ENCODE results near the gene ZNF683. TPM values are rescaled to one million over a fixed set of nuclear protein-coding genes. Genes with fewer than 3 reads are reported as not detected.

Gene ZNF683
- total and polyA plus RNA-seq, 9 donors, result 0.15 to 0.50 (median 0.34) TPM; not detected in 5

DNA sequence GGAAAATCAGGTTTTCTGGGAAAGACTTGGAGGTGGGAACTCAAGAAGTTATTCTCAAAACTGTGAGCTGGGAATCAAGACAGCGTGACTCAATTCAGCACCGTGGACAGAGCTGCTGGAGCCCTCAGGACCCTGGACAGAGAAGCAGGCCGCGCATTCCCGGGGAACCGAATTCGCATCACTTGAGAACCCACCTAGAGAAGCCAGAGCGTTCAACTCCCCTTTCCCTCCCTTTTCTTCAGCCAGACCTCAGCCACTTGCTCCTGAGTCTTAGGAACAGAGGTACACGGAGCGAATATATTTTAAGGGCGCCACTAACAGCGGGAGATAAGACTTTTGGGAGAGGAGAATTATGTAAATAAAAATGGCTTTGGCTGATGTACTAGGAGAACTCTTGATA, 36.1 kb upstream of the ZNF683 start:
- no peaks in the 10 kb centered on the region for H3K4me1 ChIP-seq (ENCODE audit: insufficient read depth)
- H3K4me3 ChIP-seq, result no peak overlapping the region
- H3K27ac ChIP-seq, result no peak overlapping the region
- 1% methylated on average over 12 of the region's 12 CpGs for WGBS, 3 donors
- peak; percentile 62 to 88 (median 73) for DNase-seq
- intact Hi-C loops (cut with DNase I), result no loop called here
- no peaks in the 10 kb centered on the region for H3K9me3 ChIP-seq
- TF ChIP-seq, protein P1, sequence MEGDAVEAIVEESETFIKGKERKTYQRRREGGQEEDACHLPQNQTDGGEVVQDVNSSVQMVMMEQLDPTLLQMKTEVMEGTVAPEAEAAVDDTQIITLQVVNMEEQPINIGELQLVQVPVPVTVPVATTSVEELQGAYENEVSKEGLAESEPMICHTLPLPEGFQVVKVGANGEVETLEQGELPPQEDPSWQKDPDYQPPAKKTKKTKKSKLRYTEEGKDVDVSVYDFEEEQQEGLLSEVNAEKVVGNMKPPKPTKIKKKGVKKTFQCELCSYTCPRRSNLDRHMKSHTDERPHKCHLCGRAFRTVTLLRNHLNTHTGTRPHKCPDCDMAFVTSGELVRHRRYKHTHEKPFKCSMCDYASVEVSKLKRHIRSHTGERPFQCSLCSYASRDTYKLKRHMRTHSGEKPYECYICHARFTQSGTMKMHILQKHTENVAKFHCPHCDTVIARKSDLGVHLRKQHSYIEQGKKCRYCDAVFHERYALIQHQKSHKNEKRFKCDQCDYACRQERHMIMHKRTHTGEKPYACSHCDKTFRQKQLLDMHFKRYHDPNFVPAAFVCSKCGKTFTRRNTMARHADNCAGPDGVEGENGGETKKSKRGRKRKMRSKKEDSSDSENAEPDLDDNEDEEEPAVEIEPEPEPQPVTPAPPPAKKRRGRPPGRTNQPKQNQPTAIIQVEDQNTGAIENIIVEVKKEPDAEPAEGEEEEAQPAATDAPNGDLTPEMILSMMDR (IDR thresholded peaks at IDR 0.05), result no peak
- TF ChIP-seq POLR2A (IDR thresholded peaks at IDR 0.05), result peak; percentile 16
- peaks cover 6% of the 10 kb centered on the region for H3K27me3 ChIP-seq
- no peaks in the 10 kb centered on the region for H3K36me3 ChIP-seq

GRCh38 chr1:26405281-26405915, 32.8 kb upstream of the ZNF683 start:
- no peaks in the 10 kb centered on the region for H3K36me3 ChIP-seq

GRCh38 chr1:26404641-26405040, 32.1 kb upstream of the ZNF683 start:
- H3K36me3 ChIP-seq, result no peaks in the 10 kb centered on the region
- H3K27ac ChIP-seq, result no peak overlapping the region
- H3K4me3 ChIP-seq, result no peak overlapping the region
- no peak for DNase-seq
- TF ChIP-seq, protein P1 (IDR thresholded peaks at IDR 0.05), result no peak
- no peak for TF ChIP-seq POLR2A (IDR thresholded peaks at IDR 0.05)
- no peak for TF ChIP-seq EP300 (IDR thresholded peaks at IDR 0.05)
- H3K27me3 ChIP-seq, result no peaks in the 10 kb centered on the region
- intact Hi-C loops (cut with DNase I), result no loop called here
- 58 to 80% (median 67%) methylated on average over 2 of the region's 2 CpGs for WGBS, 3 donors
- no peaks in the 10 kb centered on the region for H3K9me3 ChIP-seq
- no peaks in the 10 kb centered on the region for H3K4me1 ChIP-seq (ENCODE audit: insufficient read depth)

More at GRCh38 chr1:26405281-26405915, 32.8 kb upstream of the ZNF683 start:
- intact Hi-C loops (cut with DNase I), result no loop called here
- Histone ChIP-seq H3K9me3 (no peaks in the 10 kb centered on the region), H3K27me3 (no peaks in the 10 kb centered on the region), H3K4me3 (no peak overlapping the region), H3K27ac (no peak overlapping the region), H3K4me1 (ENCODE audit: insufficient read depth) (no peaks in the 10 kb centered on the region)
- whole genome bisulfite sequencing, 3 donors, result 45 to 72% (median 47%) methylated on average over 7 of the region's 7 CpGs
- DNase-seq, result no peak
- TF ChIP-seq, protein P1 (IDR thresholded peaks at IDR 0.05), result no peak
- TF ChIP-seq POLR2A (IDR thresholded peaks at IDR 0.05), result no peak

GRCh38 chr1:26403656-26404055, 31.1 kb upstream of the ZNF683 start:
- DNase-seq, result no peak
- TF ChIP-seq EP300 (IDR thresholded peaks at IDR 0.05) (no peak), POLR2A (IDR thresholded peaks at IDR 0.05) (no peak)
- TF ChIP-seq, protein P1 (IDR thresholded peaks at IDR 0.05), result no peak
- H3K27me3 ChIP-seq, result no peaks in the 10 kb centered on the region
- 5 to 15% (median 10%) methylated on average over 4 of the region's 4 CpGs for WGBS, 3 donors
- no peak overlapping the region for H3K27ac ChIP-seq
- no peak overlapping the region for H3K4me3 ChIP-seq
- no peaks in the 10 kb centered on the region for H3K4me1 ChIP-seq (ENCODE audit: insufficient read depth)
- intact Hi-C loops (cut with DNase I), result no loop called here
- H3K36me3 ChIP-seq, result no peaks in the 10 kb centered on the region
- no peaks in the 10 kb centered on the region for H3K9me3 ChIP-seq
